CD4-positive, alpha-beta T cell (primary cell): Measurements from ENCODE around the gene PPM1F. TPM values are rescaled to one million over a fixed set of nuclear protein-coding genes. Genes with fewer than 3 reads are reported as not detected.

Experiments used
- ATAC-seq: fragments of 200-7000 bp; cut with Tn5 transposase; one replicate; pipeline ENCODE4 v1.10.0; 2022; ENCODE audit warnings: mild to moderate bottlenecking; ENCODE audit not compliant: poor library complexity
- CTCF ChIA-PET: fragments of 350-600 bp; sonication (Branson Sonifier 250); formaldehyde crosslinking; loops from one replicate; lab custom pipeline; 2021; ENCODE audit warnings: antibody characterized with exemption, inconsistent platforms; lab: Charles Lee
- POLR2A ChIA-PET: fragments of 350-600 bp; sonication (Branson Sonifier 250); formaldehyde crosslinking; loops from one replicate; lab custom pipeline; 2021; ENCODE audit warnings: antibody characterized with exemption, inconsistent platforms; lab: Charles Lee
- DNase-seq, 14 experiments: peaks; one replicate each; pipeline ENCODE4 v3.0.0-alpha.2; 2013 to 2020; ENCODE audit warnings: mixed read lengths in 2 of 14
- H3K27ac ChIP-seq, 2 donors: one replicate each; pipeline versions ENCODE4 v1.5.1 to v1.7.0; 2013; ENCODE audit warnings: low read length in 2 of 2, low read depth in 1 of 2, mild to moderate bottlenecking in 1 of 2
- H3K27me3 ChIP-seq, 2 experiments: 1 replicate in 1 of 2; 2 replicates in 1 of 2; pipeline versions ENCODE4 v1.6.1 to v1.7.0; 2013; ENCODE audit warnings: low read length in 2 of 2, control low read depth in 1 of 2, mild to moderate bottlenecking in 1 of 2, moderate library complexity in 1 of 2; ENCODE audit not compliant: insufficient read depth in 2 of 2, control insufficient read depth in 1 of 2
- H3K36me3 ChIP-seq: one replicate; pipeline ENCODE4 v1.6.1; 2013; ENCODE audit warnings: low read length, control low read depth; ENCODE audit not compliant: insufficient read depth
- H3K4me1 ChIP-seq: one replicate; pipeline ENCODE4 v1.6.1; 2013; ENCODE audit warnings: low read length, control low read depth; ENCODE audit not compliant: insufficient read depth
- H3K4me3 ChIP-seq: one replicate; pipeline ENCODE4 v1.5.1; 2013; ENCODE audit warnings: mild to moderate bottlenecking, low read length, moderate library complexity
- H3K9me3 ChIP-seq, 2 experiments: 1 replicate in 1 of 2; 2 replicates in 1 of 2; pipeline versions ENCODE4 v1.6.1 to v1.7.0; 2013; ENCODE audit warnings: low read length in 2 of 2, mild to moderate bottlenecking in 2 of 2, control low read depth in 1 of 2, moderate library complexity in 1 of 2; ENCODE audit not compliant: control insufficient read depth in 1 of 2, insufficient read depth in 1 of 2
- H3K27ac Mint-ChIP-seq: one replicate; pipeline ENCODE4 v1.8.0; 2020; ENCODE audit warnings: mixed read lengths
- H3K27me3 Mint-ChIP-seq: one replicate; pipeline ENCODE4 v1.8.0; 2021; ENCODE audit warnings: mixed read lengths
- H3K36me3 Mint-ChIP-seq: one replicate; pipeline ENCODE4 v1.8.0; 2021; ENCODE audit warnings: low read depth, mixed read lengths
- H3K4me1 Mint-ChIP-seq: one replicate; pipeline ENCODE4 v1.8.0; 2021; ENCODE audit warnings: low read depth, mixed read lengths
- H3K4me3 Mint-ChIP-seq: one replicate; pipeline ENCODE4 v1.8.0; 2020; ENCODE audit warnings: mild to moderate bottlenecking, mixed read lengths
- H3K9me3 Mint-ChIP-seq: one replicate; pipeline ENCODE4 v1.8.0; 2020; ENCODE audit warnings: mixed read lengths
- CTCF ChIP-seq: fragments of 200-600 bp; IDR thresholded peaks from one replicate; pipeline ENCODE4 v1.8.0; 2022; ENCODE audit warnings: antibody characterized with exemption, mild to moderate bottlenecking
- intact Hi-C, 2 experiments: fragments of 100-400 bp; cut with DNase I in 1 of 2; cut with micrococcal nuclease in 1 of 2; formaldehyde crosslinking; loops; one replicate each; pipeline versions ENCODE4 v1.15.1 to v1.9.0; 2023 to 2025; cut with DNase I, micrococcal nuclease
- total RNA-seq, 174 experiments: library from RNA in 2 of 174; stranded (reverse) in 2 of 174; gene quantifications; one replicate each; pipeline ENCODE4 v1.2.3 and lab custom pipeline; 2021 to 2026

PPM1F gene
- total RNA-seq, 2 experiments from 2014 or later = 18.0 to 18.3 TPM

GRCh38 chr22:21994881-21995444, 42.3 kb upstream of the PPM1F start:
- no peak overlapping the region for H3K27ac ChIP-seq
- Mint-ChIP-seq H3K4me1 (no peaks in the 10 kb centered on the region), H3K27ac (no peak overlapping the region), H3K9me3 (no peaks in the 10 kb centered on the region), H3K4me3 (no peak overlapping the region), H3K36me3 (no peaks in the 10 kb centered on the region), H3K27me3 (peaks cover 3% of the 10 kb centered on the region)
- H3K9me3 ChIP-seq = no peaks in the 10 kb centered on the region
- no peaks in the 10 kb centered on the region for H3K4me1 ChIP-seq
- H3K4me3 ChIP-seq = no peak overlapping the region
- TF ChIP-seq CTCF = no peak
- no peaks in the 10 kb centered on the region for H3K36me3 ChIP-seq
- no peaks in the 10 kb centered on the region for H3K27me3 ChIP-seq
- ChIA-PET CTCF (no interaction called here), POLR2A (no interaction called here)
- ATAC-seq = no peak
- intact Hi-C loops = no loop called here
- no peak for DNase-seq

GRCh38 chr22:21992593-21993237, 40.1 kb upstream of the PPM1F start:
- H3K27me3 Mint-ChIP-seq = peaks cover 17% of the 10 kb centered on the region
- Histone ChIP-seq H3K36me3 (no peaks in the 10 kb centered on the region), H3K4me1 (no peaks in the 10 kb centered on the region), H3K27me3 (no peaks in the 10 kb centered on the region), H3K9me3 (no peaks in the 10 kb centered on the region), H3K4me3 (no peak overlapping the region), H3K27ac (no peak overlapping the region)
- no peaks in the 10 kb centered on the region for H3K4me1 Mint-ChIP-seq
- TF ChIP-seq CTCF = no peak
- H3K36me3 Mint-ChIP-seq = no peaks in the 10 kb centered on the region
- H3K4me3 Mint-ChIP-seq = no peak overlapping the region
- ChIA-PET POLR2A (no interaction called here), CTCF (no interaction called here)
- H3K9me3 Mint-ChIP-seq = no peaks in the 10 kb centered on the region
- ATAC-seq (no peak), DNase-seq (no peak)
- intact Hi-C loops = no loop called here
- no peak overlapping the region for H3K27ac Mint-ChIP-seq

- POLR2A ChIA-PET = interaction anchor here (1.0 kb wide), 1 partner anchor 10 kb away, joined by 3 read pairs; the partner anchor contains the start of gene TOP3B
- intact Hi-C loops = no loop called here
- H3K4me3 ChIP-seq = no peak overlapping the region
- CTCF ChIA-PET = no interaction called here
- ATAC-seq (no peak), DNase-seq (no peak)
- no peak overlapping the region for H3K27ac ChIP-seq
- H3K27me3 ChIP-seq = no peaks in the 10 kb centered on the region
- Mint-ChIP-seq H3K27ac (no peak overlapping the region), H3K27me3 (peaks cover 17% of the 10 kb centered on the region), H3K4me1 (no peaks in the 10 kb centered on the region), H3K36me3 (no peaks in the 10 kb centered on the region), H3K9me3 (no peaks in the 10 kb centered on the region), H3K4me3 (no peak overlapping the region)
- no peaks in the 10 kb centered on the region for H3K4me1 ChIP-seq
- H3K36me3 ChIP-seq = no peaks in the 10 kb centered on the region
- TF ChIP-seq CTCF = no peak
- no peaks in the 10 kb centered on the region for H3K9me3 ChIP-seq
Observed at GRCh38 chr22:21991774-21992173, 39.1 kb upstream of the PPM1F start.
